ENCODE results near the gene MAPRE3. TPM values are rescaled to one million over a fixed set of nuclear protein-coding genes. Genes with fewer than 3 reads are reported as not detected.

The MAPRE3 gene
- total and polyA plus RNA-seq, 7 experiments from 2014 or later = 1.8 to 6.0 (median 3.2) TPM

DNA sequence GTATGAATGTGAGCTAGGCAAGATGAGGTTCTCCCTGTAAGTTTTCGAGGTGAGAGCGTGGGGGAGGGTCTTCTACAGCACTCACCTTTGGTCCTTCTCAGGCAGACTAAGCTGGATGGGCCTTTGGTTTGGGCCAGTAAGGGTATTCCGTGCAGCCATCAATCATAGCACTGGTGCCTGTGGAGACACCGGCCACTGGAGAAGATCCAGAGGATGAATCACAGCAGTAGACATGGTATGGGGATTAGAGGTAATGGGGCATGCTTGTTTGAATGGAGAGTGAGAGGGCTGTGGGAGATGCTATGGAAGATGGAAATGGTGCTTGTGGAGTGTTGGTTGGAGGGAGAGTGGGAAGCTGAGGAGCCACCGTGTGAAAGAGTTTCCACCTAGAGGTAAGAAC, 16.1 kb downstream of the MAPRE3 start:
- ChIA-PET POLR2A (interaction anchor here (0.6 kb wide), 1 partner anchor 235 kb away, joined by 3 read pairs; no protein-coding TSS in a partner anchor), CTCF (no interaction called here)
- intact Hi-C loops (cut with micrococcal nuclease) = no loop called here
- DNase-seq (no peak), ATAC-seq (no peak)
- H3K27me3 ChIP-seq (ENCODE audit: control insufficient read depth in 2 of 2, insufficient read depth in 2 of 2, low read length in 2 of 2) = no peaks in the 10 kb centered on the region
- no peaks in the 10 kb centered on the region for H3K4me1 ChIP-seq (ENCODE audit: control insufficient read depth in 2 of 2, insufficient read depth in 2 of 2, low read length in 2 of 2)
- Mint-ChIP-seq H3K27me3 (peaks cover 0 to 2% (median 0%) of the 10 kb centered on the region in 5 donors), H3K36me3 (peaks cover 0 to 7% (median 0%) of the 10 kb centered on the region in 5 donors), H3K4me1 (peaks cover 0 to 4% (median 0%) of the 10 kb centered on the region in 7 donors), H3K4me3 (no peak overlapping the region), H3K9me3 (no peaks in the 10 kb centered on the region), H3K27ac (no peak overlapping the region)
- H3K9me3 ChIP-seq (ENCODE audit: control insufficient read depth in 2 of 3, low read length in 3 of 3) = no peaks in the 10 kb centered on the region
- H3K4me3 ChIP-seq (ENCODE audit: low read length) = no peak overlapping the region
- H3K36me3 ChIP-seq (ENCODE audit: control insufficient read depth in 2 of 3, insufficient read depth in 3 of 3, low read length in 3 of 3) = no peaks in the 10 kb centered on the region
- no peak overlapping the region for H3K27ac ChIP-seq (ENCODE audit: low read depth, low read length)

DNA sequence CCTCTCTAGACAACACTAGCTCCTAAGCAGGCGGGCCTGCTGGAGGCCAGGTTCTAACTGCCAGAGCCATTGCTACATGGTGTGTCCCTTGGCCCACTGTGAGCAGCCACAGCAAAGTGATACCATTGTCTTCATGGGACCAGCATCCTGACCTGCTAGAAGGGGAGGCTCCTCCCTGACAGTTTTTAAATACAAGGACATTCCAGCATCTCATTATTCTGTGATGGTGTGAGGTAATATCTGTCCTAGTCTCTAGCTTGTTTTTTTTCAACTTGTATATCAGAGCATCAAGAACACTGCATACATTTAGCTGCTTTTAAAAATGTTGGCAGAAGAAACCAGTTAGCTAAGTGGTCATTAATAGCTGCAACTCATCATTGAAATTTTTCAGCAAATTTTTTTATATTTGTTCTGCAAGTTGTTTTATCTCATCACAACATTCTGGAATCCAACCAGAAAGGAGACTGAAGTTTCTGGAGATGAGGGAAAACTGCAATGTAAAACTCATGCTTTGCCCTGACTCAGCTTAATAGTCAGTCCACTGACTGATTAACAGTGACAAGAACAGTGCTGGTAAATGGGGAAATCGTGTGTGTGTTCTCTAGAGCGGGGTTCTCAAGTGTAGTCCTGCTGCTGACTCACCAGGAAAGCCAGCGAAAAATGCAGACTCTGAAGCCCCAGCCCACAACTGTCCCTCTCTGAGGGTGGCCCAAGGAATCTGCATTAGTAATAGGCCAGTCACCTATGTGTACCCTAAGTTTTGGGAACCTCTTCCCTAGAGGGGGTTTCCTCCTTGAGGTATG, 17.8 kb downstream of the MAPRE3 start:
- Histone ChIP-seq H3K27ac (ENCODE audit: low read depth, low read length) (no peak overlapping the region), H3K36me3 (ENCODE audit: control insufficient read depth in 2 of 3, insufficient read depth in 3 of 3, low read length in 3 of 3) (no peaks in the 10 kb centered on the region), H3K4me3 (ENCODE audit: low read length) (no peak overlapping the region), H3K27me3 (ENCODE audit: control insufficient read depth in 2 of 2, insufficient read depth in 2 of 2, low read length in 2 of 2) (no peaks in the 10 kb centered on the region), H3K9me3 (ENCODE audit: control insufficient read depth in 2 of 3, low read length in 3 of 3) (no peaks in the 10 kb centered on the region), H3K4me1 (ENCODE audit: control insufficient read depth in 2 of 2, insufficient read depth in 2 of 2, low read length in 2 of 2) (no peaks in the 10 kb centered on the region)
- Mint-ChIP-seq H3K27ac (no peak overlapping the region), H3K4me3 (no peak overlapping the region), H3K4me1 (peaks cover 0 to under 1% (median 0%) of the 10 kb centered on the region in 7 donors), H3K9me3 (no peaks in the 10 kb centered on the region), H3K36me3 (peaks cover 0 to 15% (median 0%) of the 10 kb centered on the region in 5 donors), H3K27me3 (peaks cover 0 to 2% (median 0%) of the 10 kb centered on the region in 5 donors)
- DNase-seq (no peak), ATAC-seq (no peak)
- intact Hi-C loops (cut with micrococcal nuclease) = no loop called here
- ChIA-PET POLR2A (no interaction called here), CTCF (no interaction called here)

DNA sequence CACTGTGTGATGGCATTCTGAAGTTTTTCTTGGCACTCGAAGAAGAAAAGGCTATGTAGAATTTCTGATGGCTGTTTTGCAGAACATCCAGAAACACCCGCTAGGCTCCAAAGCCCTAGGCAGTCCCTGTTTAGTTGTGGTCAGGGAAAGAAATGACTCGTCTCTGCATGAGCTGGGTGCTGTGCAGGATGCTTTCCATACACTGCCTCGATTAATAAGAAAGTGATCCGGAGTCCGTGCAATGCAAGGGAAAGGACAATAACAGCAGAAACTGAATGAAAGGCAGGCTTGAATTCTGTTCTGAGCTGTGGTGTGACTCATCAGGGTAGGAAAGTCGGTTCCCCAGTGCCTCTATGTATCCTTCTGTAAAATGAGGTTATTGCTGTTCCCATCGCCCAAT, 18.7 kb downstream of the MAPRE3 start:
- Mint-ChIP-seq H3K27me3 (peaks cover 0 to 2% (median 0%) of the 10 kb centered on the region in 5 donors), H3K27ac (no peak overlapping the region), H3K36me3 (peaks cover 0 to 15% (median 0%) of the 10 kb centered on the region in 5 donors), H3K4me3 (no peak overlapping the region), H3K4me1 (no peaks in the 10 kb centered on the region), H3K9me3 (no peaks in the 10 kb centered on the region)
- Histone ChIP-seq H3K9me3 (ENCODE audit: control insufficient read depth in 2 of 3, low read length in 3 of 3) (no peaks in the 10 kb centered on the region), H3K27me3 (ENCODE audit: control insufficient read depth in 2 of 2, insufficient read depth in 2 of 2, low read length in 2 of 2) (no peaks in the 10 kb centered on the region), H3K27ac (ENCODE audit: low read depth, low read length) (no peak overlapping the region), H3K4me1 (ENCODE audit: control insufficient read depth in 2 of 2, insufficient read depth in 2 of 2, low read length in 2 of 2) (no peaks in the 10 kb centered on the region), H3K36me3 (ENCODE audit: control insufficient read depth in 2 of 3, insufficient read depth in 3 of 3, low read length in 3 of 3) (no peaks in the 10 kb centered on the region), H3K4me3 (ENCODE audit: low read length) (no peak overlapping the region)
- ChIA-PET CTCF (interaction anchor here (0.6 kb wide), 2 partner anchors 21 to 315 kb away, joined by 3 to 4 read pairs; no protein-coding TSS in a partner anchor), POLR2A (no interaction called here)
- ATAC-seq (no peak), DNase-seq (no peak)
- intact Hi-C loops (cut with micrococcal nuclease) = no loop called here

DNA sequence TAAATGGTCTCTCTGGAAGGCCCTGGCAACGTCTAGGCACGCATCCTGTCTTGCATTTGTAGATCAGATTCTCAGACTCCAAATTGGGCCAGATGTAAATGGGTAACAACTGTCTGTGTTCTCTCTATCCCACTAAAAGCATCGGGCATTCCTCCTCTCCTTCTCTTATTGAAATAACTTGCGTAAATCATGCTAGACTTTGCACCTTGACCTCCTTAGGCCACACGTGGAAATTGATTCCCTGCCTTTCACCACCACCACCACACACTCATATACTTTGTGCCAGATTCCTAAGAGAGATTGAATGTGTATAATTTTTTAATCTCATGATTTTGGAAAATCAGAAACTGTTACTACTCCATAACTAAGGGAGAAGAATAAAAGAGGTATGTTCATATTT, 21.3 kb downstream of the MAPRE3 start:
- Mint-ChIP-seq H3K4me1 (no peaks in the 10 kb centered on the region), H3K27me3 (peaks cover 0 to 3% (median 0%) of the 10 kb centered on the region in 5 donors), H3K27ac (no peak overlapping the region), H3K9me3 (no peaks in the 10 kb centered on the region), H3K4me3 (no peak overlapping the region), H3K36me3 (peaks cover 0 to 10% (median under 1%) of the 10 kb centered on the region in 5 donors)
- ATAC-seq (no peak), DNase-seq (no peak)
- intact Hi-C loops (cut with micrococcal nuclease) = no loop called here
- no peaks in the 10 kb centered on the region for H3K27me3 ChIP-seq (ENCODE audit: control insufficient read depth in 2 of 2, insufficient read depth in 2 of 2, low read length in 2 of 2)
- no peaks in the 10 kb centered on the region for H3K36me3 ChIP-seq (ENCODE audit: control insufficient read depth in 2 of 3, insufficient read depth in 3 of 3, low read length in 3 of 3)
- H3K4me1 ChIP-seq (ENCODE audit: control insufficient read depth in 2 of 2, insufficient read depth in 2 of 2, low read length in 2 of 2) = no peaks in the 10 kb centered on the region
- POLR2A ChIA-PET = no interaction called here
- no peak overlapping the region for H3K4me3 ChIP-seq (ENCODE audit: low read length)
- no peaks in the 10 kb centered on the region for H3K9me3 ChIP-seq (ENCODE audit: control insufficient read depth in 2 of 3, low read length in 3 of 3)
- H3K27ac ChIP-seq (ENCODE audit: low read depth, low read length) = no peak overlapping the region
- CTCF ChIA-PET = no interaction called here

DNA sequence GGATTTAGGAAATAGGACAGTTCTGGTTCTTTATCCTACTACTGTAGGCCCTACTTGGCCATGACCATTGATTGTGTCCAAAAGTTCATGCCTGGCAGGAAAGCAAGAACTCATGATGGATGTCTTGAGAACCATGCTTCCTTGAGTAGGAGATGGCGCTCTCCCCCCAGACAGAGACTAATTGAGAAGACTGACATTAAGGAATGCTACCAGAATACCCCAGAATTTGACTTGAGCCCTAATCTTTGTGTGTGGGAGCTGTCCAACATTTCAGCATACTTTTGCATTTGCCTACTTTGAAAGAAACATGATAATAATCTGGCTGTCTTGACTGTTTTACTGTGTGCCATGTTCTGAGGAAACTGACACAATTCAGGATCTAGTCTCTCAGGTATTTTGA, 23.3 kb downstream of the MAPRE3 start:
- no peak for DNase-seq
- Histone ChIP-seq H3K4me3 (ENCODE audit: low read length) (no peak overlapping the region), H3K9me3 (ENCODE audit: control insufficient read depth in 2 of 3, low read length in 3 of 3) (no peaks in the 10 kb centered on the region), H3K36me3 (ENCODE audit: control insufficient read depth in 2 of 3, insufficient read depth in 3 of 3, low read length in 3 of 3) (no peaks in the 10 kb centered on the region), H3K27me3 (ENCODE audit: control insufficient read depth in 2 of 2, insufficient read depth in 2 of 2, low read length in 2 of 2) (no peaks in the 10 kb centered on the region), H3K4me1 (ENCODE audit: control insufficient read depth in 2 of 2, insufficient read depth in 2 of 2, low read length in 2 of 2) (no peaks in the 10 kb centered on the region), H3K27ac (ENCODE audit: low read depth, low read length) (no peak overlapping the region)
- intact Hi-C loops (cut with micrococcal nuclease) = no loop called here
- H3K9me3 Mint-ChIP-seq = no peaks in the 10 kb centered on the region
- ATAC-seq = no peak
- no peaks in the 10 kb centered on the region for H3K4me1 Mint-ChIP-seq
- peaks cover 0 to 3% (median under 1%) of the 10 kb centered on the region in 5 donors for H3K27me3 Mint-ChIP-seq
- POLR2A ChIA-PET = no interaction called here
- H3K4me3 Mint-ChIP-seq = no peak overlapping the region
- CTCF ChIA-PET = no interaction called here
- H3K27ac Mint-ChIP-seq = no peak overlapping the region
- H3K36me3 Mint-ChIP-seq = peaks cover 0 to 10% (median 3%) of the 10 kb centered on the region in 5 donors

DNA sequence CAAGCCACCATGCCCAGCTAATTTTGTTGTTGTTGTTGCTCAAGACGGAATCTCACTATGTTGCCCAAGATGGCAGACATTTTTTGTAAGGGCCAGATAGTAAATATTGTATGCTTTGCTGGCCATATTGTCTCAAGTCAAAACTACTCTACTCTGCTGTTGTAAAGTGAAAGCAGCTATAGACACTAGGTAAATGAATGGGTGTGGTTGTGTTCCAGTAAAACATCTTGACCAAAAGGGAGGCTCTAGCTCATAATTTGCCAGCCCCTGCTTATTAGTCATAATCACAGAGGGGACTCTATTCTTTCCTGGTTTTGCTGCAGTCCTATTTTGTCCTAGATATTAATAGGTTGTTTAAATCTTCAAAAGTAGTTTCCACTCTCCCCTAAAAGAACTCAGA, 24.5 kb downstream of the MAPRE3 start:
- POLR2A ChIA-PET = no interaction called here
- Histone ChIP-seq H3K27ac (ENCODE audit: low read depth, low read length) (no peak overlapping the region), H3K9me3 (ENCODE audit: control insufficient read depth in 2 of 3, low read length in 3 of 3) (no peaks in the 10 kb centered on the region), H3K4me1 (ENCODE audit: control insufficient read depth in 2 of 2, insufficient read depth in 2 of 2, low read length in 2 of 2) (no peaks in the 10 kb centered on the region), H3K36me3 (ENCODE audit: control insufficient read depth in 2 of 3, insufficient read depth in 3 of 3, low read length in 3 of 3) (no peaks in the 10 kb centered on the region), H3K4me3 (ENCODE audit: low read length) (no peak overlapping the region), H3K27me3 (ENCODE audit: control insufficient read depth in 2 of 2, insufficient read depth in 2 of 2, low read length in 2 of 2) (no peaks in the 10 kb centered on the region)
- H3K27ac Mint-ChIP-seq = no peak overlapping the region
- no peaks in the 10 kb centered on the region for H3K9me3 Mint-ChIP-seq
- ATAC-seq = no peak
- CTCF ChIA-PET = interaction anchor here (0.6 to 0.7 kb wide), 2 partner anchors 16 to 1414 kb away, joined by 3 to 5 read pairs; no protein-coding TSS in a partner anchor
- H3K4me1 Mint-ChIP-seq = no peaks in the 10 kb centered on the region
- peaks cover 0 to 6% (median 6%) of the 10 kb centered on the region in 5 donors for H3K27me3 Mint-ChIP-seq
- intact Hi-C loops (cut with micrococcal nuclease) = no loop called here
- peaks cover 0 to 10% (median 3%) of the 10 kb centered on the region in 5 donors for H3K36me3 Mint-ChIP-seq
- DNase-seq = no peak
- H3K4me3 Mint-ChIP-seq = no peak overlapping the region

DNA sequence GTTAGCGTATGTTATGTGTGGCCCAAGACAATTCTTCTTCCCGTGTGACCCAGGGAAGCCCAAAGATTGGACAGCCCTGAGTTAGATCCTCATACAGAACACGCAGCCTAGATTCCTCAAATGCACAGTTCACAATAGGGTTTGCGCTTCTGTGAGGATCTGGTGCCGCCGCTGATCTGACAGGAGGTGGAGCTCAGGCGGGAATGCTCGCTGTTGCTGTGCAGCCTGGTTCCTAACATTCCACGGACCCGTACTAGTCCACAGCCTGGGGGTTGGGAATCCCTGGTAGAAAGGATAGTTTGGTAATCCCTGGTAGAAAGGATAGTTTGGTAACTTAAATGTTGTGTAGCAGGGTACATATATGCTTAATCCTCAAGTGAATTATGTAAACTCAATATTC, 27.0 kb downstream of the MAPRE3 start:
- H3K27me3 Mint-ChIP-seq = peaks cover 0 to 13% (median 6%) of the 10 kb centered on the region in 5 donors
- no peaks in the 10 kb centered on the region for H3K4me1 ChIP-seq (ENCODE audit: control insufficient read depth in 2 of 2, insufficient read depth in 2 of 2, low read length in 2 of 2)
- intact Hi-C loops (cut with micrococcal nuclease) = no loop called here
- no peaks in the 10 kb centered on the region for H3K4me1 Mint-ChIP-seq
- H3K27ac ChIP-seq (ENCODE audit: low read depth, low read length) = no peak overlapping the region
- no peaks in the 10 kb centered on the region for H3K9me3 Mint-ChIP-seq
- DNase-seq = no peak
- H3K4me3 Mint-ChIP-seq = no peak overlapping the region
- no peaks in the 10 kb centered on the region for H3K27me3 ChIP-seq (ENCODE audit: control insufficient read depth in 2 of 2, insufficient read depth in 2 of 2, low read length in 2 of 2)
- H3K27ac Mint-ChIP-seq = no peak overlapping the region
- H3K4me3 ChIP-seq (ENCODE audit: low read length) = no peak overlapping the region
- H3K36me3 ChIP-seq (ENCODE audit: control insufficient read depth in 2 of 3, insufficient read depth in 3 of 3, low read length in 3 of 3) = no peaks in the 10 kb centered on the region
- ATAC-seq = no peak
- CTCF ChIA-PET = no interaction called here
- POLR2A ChIA-PET = interaction anchor here (0.6 kb wide), 1 partner anchor 321 kb away, joined by 3 read pairs; no protein-coding TSS in a partner anchor
- no peaks in the 10 kb centered on the region for H3K9me3 ChIP-seq (ENCODE audit: control insufficient read depth in 2 of 3, low read length in 3 of 3)
- peaks cover 0 to 5% (median 3%) of the 10 kb centered on the region in 5 donors for H3K36me3 Mint-ChIP-seq

All from naive thymus-derived CD4-positive, alpha-beta T cell (primary cell).